HG03442 (cell line): ENCODE results near the gene MRPS18C.

Experiments used
- ATAC-seq: cut with Tn5 transposase; IDR thresholded peaks from one replicate; pipeline ENCODE4 v1.9.1; 2021; ENCODE audit warnings: mild to moderate bottlenecking, moderate library complexity; ENCODE audit not compliant: unreplicated experiment

Gene MRPS18C

DNA sequence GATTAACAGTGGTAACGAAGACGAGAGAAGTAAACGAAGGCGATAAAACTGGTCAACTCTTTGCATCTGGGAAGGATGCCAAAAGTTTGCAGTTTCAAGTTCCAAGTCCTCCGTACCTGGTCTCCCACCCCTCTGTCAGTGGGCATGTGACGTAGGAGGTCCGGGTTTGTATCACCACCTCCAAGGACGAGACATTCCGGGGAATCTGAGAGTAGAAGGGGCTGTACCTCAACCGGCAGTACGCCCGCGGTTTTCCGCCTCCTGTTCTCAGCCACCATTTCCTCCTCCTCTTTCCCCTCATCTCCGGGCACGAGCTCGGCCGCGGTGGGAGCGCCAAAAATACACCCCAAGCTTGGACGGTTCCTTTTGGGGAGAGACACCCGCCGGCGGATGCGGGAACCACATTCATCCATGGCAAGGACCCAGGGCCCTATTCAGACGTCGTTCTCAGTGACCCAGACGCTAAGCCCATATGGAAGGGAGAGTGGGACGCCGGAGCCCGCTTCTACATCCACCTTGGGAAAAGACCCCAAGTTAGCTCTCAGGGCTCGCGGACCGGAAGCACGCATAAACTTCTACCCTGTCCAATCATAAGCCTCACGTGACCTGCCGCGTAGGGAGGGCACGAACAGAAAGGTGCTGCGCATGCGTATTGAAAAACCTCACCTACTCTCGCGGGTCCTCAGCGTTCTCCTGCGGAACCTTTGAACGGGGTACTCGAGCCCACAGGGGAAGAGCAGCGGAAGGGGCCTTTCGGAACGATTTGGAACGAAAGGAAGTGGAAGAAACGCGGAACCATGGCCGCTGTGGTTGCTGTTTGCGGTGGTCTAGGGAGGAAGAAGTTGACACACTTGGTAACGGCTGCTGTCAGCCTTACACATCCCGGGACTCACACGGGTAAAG is at the start of gene MRPS18C, which contains the start of gene HELQ:
TSS of gene MRPS18C (plus strand) at position 778 of the 903 bp plus-strand sequence. CDS start at position 798, 20 bp downstream.
TSS of gene HELQ (minus strand) at position 543 of the 903 bp plus-strand sequence. CDS start at position 413, 130 bp downstream.
- ATAC-seq = peak; percentile 95

DNA sequence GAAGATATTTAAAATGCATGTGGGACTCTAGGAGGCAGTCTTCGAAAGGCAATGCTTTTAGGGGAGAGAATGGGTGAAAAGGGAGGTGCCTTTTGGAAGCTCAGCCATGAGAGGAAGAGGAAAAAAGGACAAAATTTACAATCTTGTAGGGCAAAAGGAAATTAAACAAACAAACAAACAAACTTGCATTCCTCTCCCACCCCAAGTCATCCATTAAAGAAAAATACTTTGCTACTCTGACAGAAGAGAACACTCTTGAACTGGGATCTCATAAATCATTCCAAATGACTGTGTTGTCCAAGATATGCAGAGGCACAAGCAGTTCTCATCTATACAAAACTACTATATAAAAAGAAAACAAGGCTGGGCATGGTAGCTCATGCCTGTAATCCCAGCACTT is 47.0 kb upstream of the MRPS18C start:
- no peak for ATAC-seq

- no peak for ATAC-seq
These were observed 42.2 kb upstream of the MRPS18C start for GRCh38 chr4:83413676-83414075.

GRCh38 chr4:83417566-83417965 is 38.3 kb upstream of the MRPS18C start:
- no peak for ATAC-seq

GRCh38 chr4:83418211-83418610 is 37.6 kb upstream of the MRPS18C start:
- ATAC-seq = no peak

GRCh38 chr4:83431200-83431599 is 24.7 kb upstream of the MRPS18C start:
- no peak for ATAC-seq

- no peak for ATAC-seq
These were observed 19.2 kb upstream of the MRPS18C start for GRCh38 chr4:83436680-83437079.

DNA sequence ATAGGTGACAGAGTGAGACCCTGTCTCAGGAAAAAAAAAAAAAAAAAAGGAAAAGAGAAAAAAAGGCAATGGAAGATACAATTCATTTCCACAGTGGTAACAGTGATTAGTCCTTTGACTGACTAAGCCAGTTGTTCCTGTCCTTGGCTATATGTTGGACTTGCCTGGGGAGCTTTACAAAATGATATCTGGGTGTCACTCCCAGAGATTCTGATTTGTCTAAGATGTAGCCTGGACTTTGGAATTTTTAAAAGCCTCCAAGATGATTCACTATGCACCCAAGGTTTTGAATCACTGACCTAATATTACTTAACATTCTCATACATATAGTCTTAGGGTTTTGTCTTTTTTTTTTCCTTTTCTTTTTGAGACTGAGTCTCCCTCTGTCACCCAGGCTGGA is 17.1 kb upstream of the MRPS18C start:
- ATAC-seq = no peak

- no peak for ATAC-seq
These were observed 15.6 kb upstream of the MRPS18C start for GRCh38 chr4:83440148-83440814.

- ATAC-seq = no peak
These were observed 15.0 kb upstream of the MRPS18C start for GRCh38 chr4:83440899-83441298.

- ATAC-seq = no peak
These were observed 6.8 kb upstream of the MRPS18C start for GRCh38 chr4:83449009-83449408.

DNA sequence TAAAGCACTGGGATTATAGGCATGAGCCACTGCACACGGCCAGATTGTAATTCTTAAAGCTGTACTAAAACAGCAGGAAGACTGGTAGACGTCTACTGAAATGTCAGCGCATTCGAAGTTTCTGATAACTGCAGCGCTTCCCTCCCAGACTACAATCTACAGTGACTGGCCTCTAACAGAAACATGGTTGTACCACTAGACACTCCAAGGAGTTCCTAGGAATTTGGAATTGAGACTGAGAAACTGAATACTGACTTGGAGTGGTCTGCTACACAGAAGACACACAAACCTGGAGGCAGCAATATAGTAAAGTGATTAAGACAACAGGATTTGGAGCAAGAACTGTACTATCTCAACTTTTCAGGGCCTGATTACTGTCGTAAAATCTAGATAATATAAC is 1.2 kb upstream of the MRPS18C start:
- ATAC-seq = no peak

DNA sequence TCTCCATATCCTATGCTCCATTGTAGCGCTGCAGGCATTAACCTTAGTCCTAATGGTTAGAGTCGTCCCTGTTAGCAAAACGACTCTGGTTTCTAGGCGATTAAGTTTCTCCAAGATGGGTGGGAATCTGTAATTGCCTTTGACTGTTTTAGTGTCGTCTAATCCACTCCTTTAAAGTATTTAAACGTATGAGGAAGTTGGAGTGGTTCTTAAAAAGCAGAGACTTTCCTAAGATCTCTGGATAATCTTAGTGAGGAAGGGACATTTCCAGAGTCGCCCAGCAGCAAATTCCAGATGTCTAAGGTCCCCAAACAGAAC is 285 bp downstream of the MRPS18C start:
- ATAC-seq = no peak

DNA sequence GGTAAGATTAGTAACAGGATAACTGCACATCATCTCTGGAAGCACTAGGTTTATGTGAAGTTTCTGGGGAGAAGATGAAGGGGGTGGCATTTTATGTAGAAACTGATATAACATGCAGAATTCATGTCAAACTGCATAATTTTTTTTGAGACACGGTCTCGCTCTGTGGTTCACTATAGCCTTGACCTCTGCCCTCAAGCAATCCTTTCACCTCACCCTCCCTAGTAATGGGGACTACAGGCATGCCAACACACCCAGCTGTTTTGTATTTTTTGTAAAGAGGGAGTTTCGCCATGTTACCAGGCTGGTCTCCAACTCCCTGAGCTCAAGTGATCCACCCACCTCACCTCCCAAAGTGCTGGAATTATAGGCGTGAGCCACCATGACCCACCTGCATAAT is 17.6 kb downstream of the MRPS18C start:
- no peak for ATAC-seq

GRCh38 chr4:83473966-83474365 is 18.1 kb downstream of the MRPS18C start:
- ATAC-seq = no peak

DNA sequence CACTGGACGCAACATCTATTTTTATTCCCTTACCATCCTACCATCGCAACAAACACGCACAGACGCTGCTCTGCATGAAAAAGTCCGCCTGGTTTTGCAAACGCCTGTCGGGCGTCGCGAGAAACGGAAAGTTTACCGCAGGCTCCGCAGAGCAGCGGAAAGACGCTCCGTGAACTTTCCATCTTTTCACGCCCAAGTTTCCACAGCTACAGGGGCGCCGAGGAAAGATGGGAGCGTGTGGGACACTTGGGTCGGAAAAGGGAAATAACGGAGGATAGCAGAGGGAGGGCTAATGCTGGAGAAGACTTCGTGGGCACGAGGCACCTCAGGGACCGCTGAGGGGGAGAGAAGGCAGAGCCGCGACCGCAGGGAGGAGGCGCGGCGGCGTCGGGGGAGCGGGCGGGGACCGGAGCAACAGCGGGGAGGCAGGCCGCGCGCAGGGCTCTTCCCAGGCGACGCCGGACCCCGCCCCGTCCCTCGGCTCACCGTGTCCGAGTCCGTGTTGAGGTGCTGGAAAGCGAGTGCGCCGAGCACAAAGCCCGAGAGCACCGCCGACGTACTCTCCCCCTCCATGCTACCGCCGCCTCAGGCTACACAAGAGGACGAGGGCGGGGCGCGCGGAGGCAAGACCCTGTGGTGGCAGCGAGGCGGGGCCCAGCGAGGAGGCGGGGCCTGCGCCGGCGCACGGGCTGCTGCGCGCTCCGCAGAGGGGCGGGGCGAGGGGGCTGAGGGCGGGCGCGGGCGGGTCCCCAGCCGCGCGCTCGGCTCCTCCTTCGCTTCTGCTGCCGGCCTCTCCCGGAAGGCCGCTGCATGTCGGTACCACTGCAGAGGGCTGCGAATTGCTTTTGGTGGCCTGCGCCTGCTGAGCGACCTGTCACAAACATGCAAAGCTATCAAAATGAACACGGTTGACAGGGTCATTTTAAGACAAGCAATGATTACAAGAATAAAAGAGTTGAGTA is 28.9 kb downstream of the MRPS18C start, which contains the start of gene ABRAXAS1:
TSS of gene ABRAXAS1 (minus strand) at position 601 of the 962 bp plus-strand sequence. CDS start at position 573, 28 bp downstream.
- ATAC-seq = peak; percentile 95

DNA sequence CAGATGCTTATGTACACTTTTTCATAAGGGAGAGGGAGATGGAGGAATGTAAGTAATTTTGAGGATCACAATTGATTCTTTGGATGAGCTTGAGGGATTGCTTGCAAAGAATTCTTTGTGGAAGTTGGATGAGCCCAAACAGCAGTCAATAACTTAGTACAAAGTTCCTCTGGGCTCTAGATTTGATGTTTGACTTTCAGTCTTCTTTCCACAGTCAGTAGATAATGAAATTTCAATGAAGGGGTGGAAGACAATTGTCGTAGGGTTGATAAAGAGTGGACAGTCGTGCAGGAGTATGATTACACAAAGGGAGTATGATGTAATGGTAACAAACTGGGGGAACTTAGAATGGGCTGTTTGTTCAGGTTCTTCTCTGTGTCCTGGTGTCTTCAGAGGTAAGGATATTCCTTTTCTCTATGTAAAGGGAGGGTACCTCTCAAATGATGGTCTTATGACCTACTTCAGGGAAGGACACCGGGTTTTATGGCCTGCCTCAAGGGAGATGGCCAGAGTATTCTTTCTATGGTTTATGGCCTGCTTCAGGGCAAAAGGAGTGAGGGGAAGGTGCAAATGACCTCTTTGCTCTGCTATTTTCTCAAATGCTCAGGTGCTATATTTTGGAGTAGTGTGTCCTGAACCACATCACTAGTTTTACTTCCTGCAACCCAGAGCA is 30.7 kb downstream of the MRPS18C start:
- ATAC-seq = no peak

DNA sequence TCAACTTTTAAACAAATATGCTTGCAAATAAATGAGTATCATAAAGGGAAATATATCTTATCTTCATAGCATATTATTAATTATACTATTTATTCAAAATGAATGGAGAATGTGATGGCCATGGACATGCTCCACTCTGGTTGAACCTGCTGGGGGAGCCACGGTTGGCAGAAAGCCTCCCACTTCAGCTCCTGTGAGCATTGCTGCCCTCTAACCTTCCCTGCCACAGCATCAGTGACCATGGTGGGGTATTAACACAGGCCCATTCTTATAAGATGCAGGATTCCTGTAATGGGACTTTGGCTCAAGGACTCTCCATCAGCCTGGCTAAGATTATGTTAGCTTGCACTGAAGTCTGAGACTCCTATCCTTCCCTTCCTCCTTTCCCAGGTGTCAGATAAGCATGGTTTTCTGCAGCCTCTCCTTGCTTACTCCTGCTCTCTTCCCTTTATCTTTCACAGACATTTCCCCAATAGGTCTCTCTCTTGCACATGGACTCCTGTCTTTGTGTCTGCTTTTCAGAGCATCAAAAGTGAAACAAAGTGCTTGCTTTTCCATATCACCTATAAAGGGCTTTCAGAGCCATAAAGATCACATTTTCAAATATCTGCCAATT is 34.0 kb downstream of the MRPS18C start:
- ATAC-seq = no peak

DNA sequence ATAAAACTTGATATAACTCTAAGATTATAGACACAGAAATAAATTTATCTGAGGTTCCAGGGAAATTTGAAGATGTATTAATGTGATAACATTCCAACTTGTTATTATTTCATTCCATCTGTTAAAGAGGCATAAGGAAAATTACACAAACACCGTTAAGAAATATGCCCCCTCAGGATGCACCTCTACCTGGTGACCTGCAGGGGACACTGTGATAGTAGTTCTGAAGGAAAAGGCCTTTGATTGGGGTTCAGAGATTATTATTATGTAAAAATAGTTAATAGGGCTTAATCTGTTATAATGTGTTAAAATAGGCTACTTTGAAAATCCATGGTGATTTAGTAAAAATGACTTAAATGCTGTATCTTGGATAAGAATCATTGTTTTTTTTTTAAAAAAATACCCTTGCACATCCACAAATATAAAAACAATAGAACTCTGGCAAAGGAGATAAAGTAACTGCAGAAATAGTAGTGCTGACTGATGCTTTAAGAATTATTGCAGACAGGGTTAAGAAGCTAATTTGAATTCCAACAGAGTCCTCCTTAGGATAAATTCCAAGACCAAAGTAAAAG is 35.1 kb downstream of the MRPS18C start:
- ATAC-seq = peak; percentile 83
